HepG2 (cell line): Measurements from ENCODE around the gene VAT1L. TPM values are rescaled to one million over a fixed set of nuclear protein-coding genes. Genes with fewer than 3 reads are reported as not detected.

ENCODE experiments used
- ATAC-seq: fragments of 200-7000 bp; cut with Tn5 transposase; 3 replicates; pipeline ENCODE4 v1.9.1; 2020; ENCODE audit warnings: mild to moderate bottlenecking, moderate library complexity
- BruUV-seq: library from RNA; stranded (reverse); fragments of 400-500 nt; replicated peaks from 2 replicates; lab custom pipeline; 2021; lab: Mats Ljungman, UMichigan
- CTCF ChIA-PET: fragments of 300-600 bp; formaldehyde crosslinking; extraction: SDS; loops from one replicate; lab custom pipeline; 2021; ENCODE audit warnings: low total read pairs, inconsistent platforms, low intra/inter-chr PET ratio; lab: Yijun Ruan, JAX
- POLR2A ChIA-PET: fragments of 350-600 bp; sonication (Branson Sonifier 250); formaldehyde crosslinking; loops from one replicate; lab custom pipeline; 2020; ENCODE audit warnings: antibody characterized with exemption, inconsistent platforms; lab: Yijun Ruan, JAX
- DNase-seq: peaks from one replicate; pipeline ENCODE4 v3.0.0-alpha.2; 2015; ENCODE audit warnings: low spot score
- FAIRE-seq: peaks from 3 replicates; lab custom pipeline; 2011; peaks lifted over from hg19 to GRCh38; lab: Jason Lieb, UNC
- H2AFZ ChIP-seq: one replicate; pipeline ENCODE4 v1.6.1; 2011; ENCODE audit warnings: low read length, inconsistent platforms
- H3K27ac ChIP-seq: fragments of 300-600 bp; 3 replicates; pipeline ENCODE4 v1.8.0; 2011; ENCODE audit warnings: mixed run types, mild to moderate bottlenecking, mixed read lengths, low read length, inconsistent platforms; ENCODE audit not compliant: insufficient read depth; ENCODE audit errors: extremely low read length
- H3K27me3 ChIP-seq, 2 experiments: fragments of 200-600 bp in 1 of 2; 2 replicates in 1 of 2; 3 replicates in 1 of 2; pipeline versions ENCODE4 v1.6.0 to v1.8.0; 2011; ENCODE audit warnings: low read length in 2 of 2, mild to moderate bottlenecking in 2 of 2, moderate library complexity in 2 of 2, inconsistent platforms in 1 of 2; ENCODE audit not compliant: insufficient read depth in 2 of 2, control insufficient read depth in 1 of 2
- H3K36me3 ChIP-seq, 2 experiments: fragments of 200-600 bp in 1 of 2; replicated peaks in 1 of 2; 2 replicates in 1 of 2; 3 replicates in 1 of 2; pipeline versions ENCODE4 v1.5.1 to v1.8.0; 2011; ENCODE audit warnings: low read length in 2 of 2, inconsistent platforms in 1 of 2; ENCODE audit not compliant: insufficient read depth in 2 of 2, control insufficient read depth in 1 of 2
- H3K4me1 ChIP-seq: 2 replicates; pipeline ENCODE4 v1.5.1; 2012; ENCODE audit warnings: low read length, inconsistent platforms; ENCODE audit not compliant: insufficient read depth
- H3K4me2 ChIP-seq: 2 replicates; pipeline ENCODE4 v1.6.0; 2011; ENCODE audit warnings: low read depth, low read length, inconsistent platforms
- H3K4me3 ChIP-seq, 3 experiments: fragments of 200-600 bp in 1 of 3; sonication (generic), shearing (Covaris generic) in 1 of 3; replicated peaks in 1 of 3; 2 replicates each; pipeline ENCODE4 v1.5.1; 2011 to 2016; ENCODE audit warnings: low read length in 3 of 3, inconsistent platforms in 2 of 3, low read depth in 2 of 3, mild to moderate bottlenecking in 2 of 3, control low read depth in 1 of 3, mixed read lengths in 1 of 3; ENCODE audit not compliant: insufficient read depth in 1 of 3
- H3K79me2 ChIP-seq: one replicate; pipeline ENCODE4 v1.6.1; 2011; ENCODE audit warnings: low read length, inconsistent platforms; ENCODE audit not compliant: insufficient read depth
- H3K9ac ChIP-seq: 2 replicates; pipeline ENCODE4 v1.6.0; 2011; ENCODE audit warnings: mild to moderate bottlenecking, low read depth, low read length, inconsistent platforms; ENCODE audit not compliant: insufficient read depth
- H3K9me3 ChIP-seq: 2 replicates; pipeline ENCODE4 v1.5.1; 2012; ENCODE audit warnings: mild to moderate bottlenecking, low read length
- H4K20me1 ChIP-seq: 2 replicates; pipeline ENCODE4 v1.6.0; 2011; ENCODE audit warnings: inconsistent platforms, mild to moderate bottlenecking, low read length, moderate library complexity; ENCODE audit not compliant: insufficient read depth
- FOXA1 ChIP-seq, 2 experiments: fragments of 450-650 bp in 1 of 2; sonication (generic) in 1 of 2; formaldehyde crosslinking in 1 of 2; IDR thresholded peaks; 2 replicates each; pipeline versions ENCODE4 v1.4.0 to v1.6.1; 2016 to 2020; ENCODE audit warnings: missing genetic modification reagents in 1 of 2
- HMG20B ChIP-seq: conservative IDR thresholded peaks from 2 replicates; pipeline ENCODE4 v1.6.1; 2016; ENCODE audit warnings: missing genetic modification reagents, missing compliant biosample characterization
- HNRNPL ChIP-seq: fragments of 200-400 bp; formaldehyde crosslinking; IDR thresholded peaks from 2 replicates; pipeline ENCODE4 v1.6.1; 2017; ENCODE audit warnings: mild to moderate bottlenecking, low read depth, low read length
- ONECUT2 ChIP-seq: sonication (generic); formaldehyde crosslinking; IDR thresholded peaks from 2 replicates; pipeline ENCODE4 v1.4.0; 2020; ENCODE audit warnings: missing genetic modification reagents
- TBX2 ChIP-seq: sonication (generic); formaldehyde crosslinking; IDR thresholded peaks from 2 replicates; pipeline ENCODE4 v1.5.0; 2020; ENCODE audit warnings: missing genetic modification reagents, mild to moderate bottlenecking, borderline replicate concordance
- TCF12 ChIP-seq, 2 experiments: fragments of 450-650 bp in 1 of 2; sonication (generic) in 1 of 2; formaldehyde crosslinking in 1 of 2; IDR thresholded peaks; 2 replicates each; pipeline versions ENCODE4 v1.6.1 to v1.8.0; 2017 to 2022; ENCODE audit warnings: antibody characterized with exemption in 1 of 2, mild to moderate bottlenecking in 1 of 2, missing genetic modification reagents in 1 of 2, moderate library complexity in 1 of 2
- ZNF614 ChIP-seq: IDR thresholded peaks from 2 replicates; pipeline ENCODE4 v1.6.1; 2018; ENCODE audit warnings: missing biosample characterization, missing genetic modification reagents, inconsistent platforms, borderline replicate concordance
- ZNF672 ChIP-seq: sonication (generic); formaldehyde crosslinking; IDR thresholded peaks from 2 replicates; pipeline ENCODE4 v1.8.1; 2022; ENCODE audit warnings: missing genetic modification reagents
- ZNF788 ChIP-seq: sonication (generic); formaldehyde crosslinking; IDR thresholded peaks from 2 replicates; pipeline ENCODE4 v1.5.0; 2020; ENCODE audit warnings: mild to moderate bottlenecking, missing genetic modification reagents, borderline replicate concordance
- WGBS: methylation state at CpG from one replicate; pipeline ENCODE4 v1.1.6; 2017; ENCODE audit warnings: low lambda C conversion rate; 5-methylcytosine and 5-hydroxymethylcytosine counted together
- in situ Hi-C: cut with HindIII; loops from 2 replicates; pipeline ENCODE4 v1.10.0; 2017; ENCODE audit warnings: low pct_unique_long_range_greater_than_20kb; ENCODE audit not compliant: extremely low pct_ligation_motif_present
- intact Hi-C: fragments of 100-400 bp; cut with micrococcal nuclease; formaldehyde crosslinking; loops from one replicate; pipeline ENCODE4 v1.10.0; 2022; ENCODE audit not compliant: unreplicated experiment
- polyA plus RNA-seq, 8 experiments: library from polyadenylated mRNA; depleted of rRNA in 3 of 8; stranded (reverse) in 7 of 8; unstranded in 1 of 8; fragments of >200 nt; fragmentation: Illumina TruSeq in 4 of 8; extraction: Trizol in 4 of 8; gene quantifications; 2 replicates each; pipeline versions ENCODE4 v1.2.1 to v1.2.3, GENCODE V29; 2011 to 2016; ENCODE audit warnings: low read depth in 4 of 8, missing spikeins in 1 of 8, mixed read lengths in 1 of 8; ENCODE audit not compliant: insufficient read depth in 1 of 8
- total RNA-seq, 5 experiments: library from RNA; depleted of rRNA; stranded (reverse); fragments of >200 nt; fragmentation: Illumina TruSeq; extraction: Trizol; gene quantifications; 2 replicates each; pipeline ENCODE4 v1.2.3, GENCODE V29; 2016; ENCODE audit warnings: low read depth in 1 of 5
- TF ChIP-seq, protein P1 (sequence below): sonication (generic); formaldehyde crosslinking; IDR thresholded peaks from one replicate; pipeline ENCODE4 v1.5.1; 2020; ENCODE audit warnings: mild to moderate bottlenecking, missing genetic modification reagents; ENCODE audit errors: not compliant biosample characterization

Gene VAT1L
- total and polyA plus RNA-seq, 2 of the 13 experiments (the other 11 are each of a cell fraction or from before 2014, with no cell fraction given), result not detected

DNA sequence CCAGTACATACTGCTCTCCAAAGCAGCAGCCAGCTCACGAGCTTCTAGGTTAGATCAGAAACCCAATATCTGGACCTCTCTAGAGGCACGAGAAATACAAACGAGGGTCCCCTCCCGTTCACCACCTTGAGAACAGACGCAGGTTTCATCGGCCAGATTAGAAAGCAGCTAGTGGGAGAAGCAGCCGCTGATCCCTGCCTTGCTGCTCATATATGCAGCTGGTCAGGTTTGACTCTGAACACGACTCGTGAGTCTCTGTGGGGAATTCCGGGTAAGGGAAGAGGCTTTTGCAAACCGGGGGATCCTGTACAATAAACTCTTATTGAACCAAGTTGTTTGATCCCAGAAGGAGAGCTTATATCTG lies 1.6 kb downstream of the VAT1L start:
- H3K79me2 ChIP-seq, result no peaks in the 10 kb centered on the region

More for the DNA sequence above, 1.6 kb downstream of the VAT1L start:
- peaks cover 6% of the 10 kb centered on the region for H3K4me1 ChIP-seq
- ATAC-seq (no peak), FAIRE-seq (no peak), DNase-seq (no peak)
- H3K4me2 ChIP-seq, result no peak overlapping the region
- H4K20me1 ChIP-seq, result no peaks in the 10 kb centered on the region
- H2AFZ ChIP-seq, result no peak overlapping the region
- peaks cover 4 to 48% of the 10 kb centered on the region in 2 experiments; a peak in 4 of 5 replicates for H3K27me3 ChIP-seq
- no peak for TF ChIP-seq ONECUT2 (CRISPR knock-in tag)
- no peak for TF ChIP-seq TCF12 (IDR thresholded peaks at IDR 0.05)
- TF ChIP-seq TCF12 (CRISPR knock-in tag; IDR thresholded peaks at IDR 0.05), result no peak
- TF ChIP-seq HNRNPL, result no peak
- no peak for TF ChIP-seq TBX2 (CRISPR knock-in tag)
- TF ChIP-seq, protein P1, sequence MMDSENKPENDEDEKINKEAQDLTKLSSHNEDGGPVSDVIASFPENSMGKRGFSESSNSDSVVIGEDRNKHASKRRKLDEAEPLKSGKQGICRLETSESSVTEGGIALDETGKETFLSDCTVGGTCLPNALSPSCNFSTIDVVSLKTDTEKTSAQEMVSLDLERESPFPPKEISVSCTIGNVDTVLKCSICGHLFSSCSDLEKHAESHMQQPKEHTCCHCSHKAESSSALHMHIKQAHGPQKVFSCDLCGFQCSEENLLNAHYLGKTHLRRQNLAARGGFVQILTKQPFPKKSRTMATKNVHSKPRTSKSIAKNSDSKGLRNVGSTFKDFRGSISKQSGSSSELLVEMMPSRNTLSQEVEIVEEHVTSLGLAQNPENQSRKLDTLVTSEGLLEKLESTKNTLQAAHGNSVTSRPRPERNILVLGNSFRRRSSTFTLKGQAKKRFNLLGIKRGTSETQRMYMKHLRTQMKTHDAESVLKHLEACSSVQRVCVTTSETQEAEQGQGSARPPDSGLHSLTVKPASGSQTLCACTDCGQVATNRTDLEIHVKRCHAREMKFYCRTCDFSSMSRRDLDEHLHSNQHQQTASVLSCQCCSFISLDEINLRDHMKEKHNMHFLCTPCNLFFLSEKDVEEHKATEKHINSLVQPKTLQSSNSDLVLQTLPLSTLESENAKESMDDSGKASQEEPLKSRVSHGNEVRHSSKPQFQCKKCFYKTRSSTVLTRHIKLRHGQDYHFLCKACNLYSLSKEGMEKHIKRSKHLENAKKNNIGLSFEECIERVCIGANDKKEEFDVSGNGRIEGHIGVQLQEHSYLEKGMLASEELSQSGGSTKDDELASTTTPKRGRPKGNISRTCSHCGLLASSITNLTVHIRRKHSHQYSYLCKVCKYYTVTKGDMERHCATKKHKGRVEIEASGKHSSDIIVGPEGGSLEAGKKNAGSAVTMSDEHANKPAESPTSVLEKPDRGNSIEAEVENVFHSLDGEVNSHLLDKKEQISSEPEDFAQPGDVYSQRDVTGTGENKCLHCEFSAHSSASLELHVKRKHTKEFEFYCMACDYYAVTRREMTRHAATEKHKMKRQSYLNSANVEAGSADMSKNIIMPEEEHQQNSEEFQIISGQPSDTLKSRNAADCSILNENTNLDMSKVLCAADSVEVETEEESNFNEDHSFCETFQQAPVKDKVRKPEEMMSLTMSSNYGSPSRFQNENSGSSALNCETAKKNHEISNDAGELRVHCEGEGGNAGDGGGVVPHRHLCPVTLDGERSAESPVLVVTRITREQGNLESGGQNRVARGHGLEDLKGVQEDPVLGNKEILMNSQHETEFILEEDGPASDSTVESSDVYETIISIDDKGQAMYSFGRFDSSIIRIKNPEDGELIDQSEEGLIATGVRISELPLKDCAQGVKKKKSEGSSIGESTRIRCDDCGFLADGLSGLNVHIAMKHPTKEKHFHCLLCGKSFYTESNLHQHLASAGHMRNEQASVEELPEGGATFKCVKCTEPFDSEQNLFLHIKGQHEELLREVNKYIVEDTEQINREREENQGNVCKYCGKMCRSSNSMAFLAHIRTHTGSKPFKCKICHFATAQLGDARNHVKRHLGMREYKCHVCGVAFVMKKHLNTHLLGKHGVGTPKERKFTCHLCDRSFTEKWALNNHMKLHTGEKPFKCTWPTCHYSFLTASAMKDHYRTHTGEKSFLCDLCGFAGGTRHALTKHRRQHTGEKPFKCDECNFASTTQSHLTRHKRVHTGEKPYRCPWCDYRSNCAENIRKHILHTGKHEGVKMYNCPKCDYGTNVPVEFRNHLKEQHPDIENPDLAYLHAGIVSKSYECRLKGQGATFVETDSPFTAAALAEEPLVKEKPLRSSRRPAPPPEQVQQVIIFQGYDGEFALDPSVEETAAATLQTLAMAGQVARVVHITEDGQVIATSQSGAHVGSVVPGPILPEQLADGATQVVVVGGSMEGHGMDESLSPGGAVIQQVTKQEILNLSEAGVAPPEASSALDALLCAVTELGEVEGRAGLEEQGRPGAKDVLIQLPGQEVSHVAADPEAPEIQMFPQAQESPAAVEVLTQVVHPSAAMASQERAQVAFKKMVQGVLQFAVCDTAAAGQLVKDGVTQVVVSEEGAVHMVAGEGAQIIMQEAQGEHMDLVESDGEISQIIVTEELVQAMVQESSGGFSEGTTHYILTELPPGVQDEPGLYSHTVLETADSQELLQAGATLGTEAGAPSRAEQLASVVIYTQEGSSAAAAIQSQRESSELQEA (CRISPR knock-in tag), result no peak
- TF ChIP-seq FOXA1 (IDR thresholded peaks at IDR 0.05), result no peak
- TF ChIP-seq FOXA1 (CRISPR knock-in tag; IDR thresholded peaks at IDR 0.05), result no peak
- no peak for TF ChIP-seq ZNF788 (CRISPR knock-in tag)
- no peak for TF ChIP-seq ZNF614 (CRISPR knock-in tag)
- TF ChIP-seq HMG20B (CRISPR knock-in tag), result no peak
- TF ChIP-seq ZNF672 (CRISPR knock-in tag), result no peak
- WGBS, result 6% methylated on average over 10 of the region's 11 CpGs
- no peak overlapping the region for H3K27ac ChIP-seq
- intact Hi-C loops, result no loop called here
- H3K36me3 ChIP-seq, result no peaks in the 10 kb centered on the region
- in situ Hi-C loops, result loop anchor here (25.0 kb wide), 1 partner anchor 172 kb away; no protein-coding TSS in a partner anchor
- ChIA-PET CTCF (no interaction called here), POLR2A (no interaction called here)
- no peak overlapping the region for H3K4me3 ChIP-seq
- BruUV-seq, result no TSS peak
- no peak overlapping the region for H3K9ac ChIP-seq
- no peaks in the 10 kb centered on the region for H3K9me3 ChIP-seq
